H9 (cell line): ENCODE results near the gene CRIP2. TPM values are rescaled to one million over a fixed set of nuclear protein-coding genes. Genes with fewer than 3 reads are reported as not detected.

Experiments
- DNase-seq: peaks from one replicate; pipeline ENCODE4 v3.0.0-alpha.2; 2017
- H2AFZ ChIP-seq: one replicate; pipeline ENCODE4 v1.6.1; 2013; ENCODE audit warnings: mild to moderate bottlenecking, low read length, control low read depth, moderate library complexity
- H2AK5ac ChIP-seq: 2 replicates; pipeline ENCODE4 v1.6.1; 2013; ENCODE audit warnings: low read length, control low read depth, mixed read lengths; ENCODE audit not compliant: insufficient read length
- H2BK120ac ChIP-seq: one replicate; pipeline ENCODE4 v1.6.1; 2013; ENCODE audit warnings: low read depth, mild to moderate bottlenecking, low read length, control low read depth, inconsistent platforms; ENCODE audit not compliant: poor library complexity, severe bottlenecking
- H2BK12ac ChIP-seq: 2 replicates; pipeline ENCODE4 v1.6.1; 2013; ENCODE audit warnings: low read length, control low read depth, mixed read lengths, low read depth; ENCODE audit not compliant: insufficient read length
- H2BK15ac ChIP-seq: 2 replicates; pipeline ENCODE4 v1.6.1; 2013; ENCODE audit warnings: low read depth, low read length, control low read depth
- H2BK20ac ChIP-seq: one replicate; pipeline ENCODE4 v1.6.1; 2013; ENCODE audit warnings: low read depth, mild to moderate bottlenecking, low read length, control low read depth, inconsistent platforms; ENCODE audit not compliant: poor library complexity, severe bottlenecking
- H2BK5ac ChIP-seq: 2 replicates; pipeline ENCODE4 v1.6.1; 2013; ENCODE audit warnings: low read length, control low read depth, mixed read lengths; ENCODE audit not compliant: insufficient read length
- H3K14ac ChIP-seq: 2 replicates; pipeline ENCODE4 v1.6.1; 2013; ENCODE audit warnings: low read length, control low read depth; ENCODE audit not compliant: insufficient read depth
- H3K18ac ChIP-seq: 2 replicates; pipeline ENCODE4 v1.6.1; 2013; ENCODE audit warnings: low read depth, mild to moderate bottlenecking, mixed read lengths, low read length, control low read depth; ENCODE audit not compliant: insufficient read length
- H3K23ac ChIP-seq: 2 replicates; pipeline ENCODE4 v1.6.1; 2013; ENCODE audit warnings: low read length, control low read depth, mixed read lengths, low read depth; ENCODE audit not compliant: insufficient read length
- H3K23me2 ChIP-seq: 2 replicates; pipeline ENCODE4 v1.6.1; 2013; ENCODE audit warnings: low read depth, mild to moderate bottlenecking, mixed read lengths, low read length, control low read depth; ENCODE audit not compliant: insufficient read length, poor library complexity, severe bottlenecking
- H3K27ac ChIP-seq: 2 replicates; pipeline ENCODE4 v1.5.1; 2013; ENCODE audit warnings: low read length, control low read depth, mixed read lengths, low read depth; ENCODE audit not compliant: insufficient read length
- H3K27me3 ChIP-seq: 2 replicates; pipeline ENCODE4 v1.6.1; 2013; ENCODE audit warnings: low read length, control low read depth, inconsistent platforms; ENCODE audit not compliant: insufficient read depth
- H3K4ac ChIP-seq: 2 replicates; pipeline ENCODE4 v1.6.1; 2013; ENCODE audit warnings: low read depth, mild to moderate bottlenecking, control low read depth, inconsistent platforms, low read length, moderate library complexity
- H3K4me1 ChIP-seq: 2 replicates; pipeline ENCODE4 v1.6.1; 2013; ENCODE audit warnings: low read length, control low read depth, inconsistent platforms; ENCODE audit not compliant: insufficient read depth
- H3K4me2 ChIP-seq: 2 replicates; pipeline ENCODE4 v1.6.1; 2013; ENCODE audit warnings: low read length, control low read depth, mixed read lengths; ENCODE audit not compliant: insufficient read length, insufficient read depth
- H3K56ac ChIP-seq: 2 replicates; pipeline ENCODE4 v1.6.1; 2013; ENCODE audit warnings: low read depth, mild to moderate bottlenecking, mixed read lengths, low read length, control low read depth; ENCODE audit not compliant: insufficient read length
- H3K79me1 ChIP-seq: 2 replicates; pipeline ENCODE4 v1.6.1; 2013; ENCODE audit warnings: low read depth, mild to moderate bottlenecking, moderate library complexity, low read length, control low read depth, inconsistent platforms; ENCODE audit not compliant: insufficient read depth, poor library complexity, severe bottlenecking
- H3K79me2 ChIP-seq: 2 replicates; pipeline ENCODE4 v1.6.1; 2013; ENCODE audit warnings: low read length, control low read depth, inconsistent platforms; ENCODE audit not compliant: insufficient read depth
- H3K9ac ChIP-seq: 2 replicates; pipeline ENCODE4 v1.6.1; 2013; ENCODE audit warnings: low read length, control low read depth, mixed read lengths; ENCODE audit not compliant: insufficient read length; ENCODE audit errors: extremely low read depth
- H3K9me3 ChIP-seq: one replicate; pipeline ENCODE4 v1.6.1; 2013; ENCODE audit warnings: low read depth, low read length, inconsistent platforms; ENCODE audit not compliant: control insufficient read depth
- H3T11ph ChIP-seq: one replicate; pipeline ENCODE4 v1.6.1; 2013; ENCODE audit warnings: mild to moderate bottlenecking, low read length, control low read depth, inconsistent platforms
- H4K20me1 ChIP-seq: one replicate; pipeline ENCODE4 v1.6.1; 2013; ENCODE audit not compliant: control insufficient read depth, insufficient read length, insufficient read depth
- H4K5ac ChIP-seq: 2 replicates; pipeline ENCODE4 v1.6.1; 2013; ENCODE audit warnings: low read depth, mild to moderate bottlenecking, mixed read lengths, low read length, control low read depth; ENCODE audit not compliant: insufficient read length
- H4K8ac ChIP-seq: replicated peaks from 2 replicates; pipeline ENCODE4 v1.6.1; 2013; ENCODE audit warnings: low read length, control low read depth, mixed read lengths, low read depth; ENCODE audit not compliant: insufficient read length
- H4K91ac ChIP-seq: 2 replicates; pipeline ENCODE4 v1.6.1; 2013; ENCODE audit warnings: low read depth, mild to moderate bottlenecking, moderate library complexity, mixed read lengths, low read length, control low read depth; ENCODE audit not compliant: insufficient read length
- H3K27ac Mint-ChIP-seq, 3 experiments: 2 replicates in 2 of 3; 3 replicates in 1 of 3; pipeline ENCODE4 v1.8.0; 2020 to 2021; ENCODE audit warnings: mixed read lengths in 3 of 3, mild to moderate bottlenecking in 1 of 3, moderate library complexity in 1 of 3
- H3K27me3 Mint-ChIP-seq: 2 replicates; pipeline ENCODE4 v1.8.0; 2021; ENCODE audit warnings: low read depth, mild to moderate bottlenecking, moderate library complexity, mixed read lengths
- H3K36me3 Mint-ChIP-seq, 3 experiments: 2 replicates in 2 of 3; 3 replicates in 1 of 3; pipeline ENCODE4 v1.8.0; 2020 to 2021; ENCODE audit warnings: low read depth in 3 of 3, mixed read lengths in 3 of 3; ENCODE audit not compliant: insufficient read depth in 1 of 3
- H3K4me1 Mint-ChIP-seq, 2 experiments: 2 replicates each; pipeline ENCODE4 v1.8.0; 2020; ENCODE audit warnings: mixed read lengths in 2 of 2
- H3K4me3 Mint-ChIP-seq, 2 experiments: 2 replicates in 1 of 2; 3 replicates in 1 of 2; pipeline ENCODE4 v1.8.0; 2020 to 2021; ENCODE audit warnings: mild to moderate bottlenecking in 2 of 2, mixed read lengths in 2 of 2, moderate library complexity in 1 of 2
- H3K9me3 Mint-ChIP-seq, 2 experiments: 2 replicates in 1 of 2; 3 replicates in 1 of 2; pipeline ENCODE4 v1.8.0; 2020; ENCODE audit warnings: mild to moderate bottlenecking in 2 of 2, mixed read lengths in 2 of 2, moderate library complexity in 1 of 2
- WGBS: extraction: QIAGEN DNeasy Blood & Tissue Kit; methylation state at CpG from one replicate; pipeline ENCODE4 v1.1.7; 2013; ENCODE audit warnings: missing lambda C conversion rate, low lambda C conversion rate, mixed read lengths; ENCODE audit not compliant: insufficient read length; ENCODE audit errors: extremely low coverage; 5-methylcytosine and 5-hydroxymethylcytosine counted together
- total RNA-seq: library from RNA; stranded (reverse); gene quantifications from 2 replicates; pipeline ENCODE4 v1.2.1, GENCODE V29; 2021
- TF ChIP-seq, protein P1 (sequence below): fragments of 200-600 bp; sonication (generic); conservative IDR thresholded peaks from 3 replicates; pipeline ENCODE4 v1.8.0; 2021; ENCODE audit warnings: antibody characterized with exemption, mild to moderate bottlenecking

The CRIP2 gene
- total RNA-seq, 1 experiment from 2014 or later = 5.7 TPM

DNA sequence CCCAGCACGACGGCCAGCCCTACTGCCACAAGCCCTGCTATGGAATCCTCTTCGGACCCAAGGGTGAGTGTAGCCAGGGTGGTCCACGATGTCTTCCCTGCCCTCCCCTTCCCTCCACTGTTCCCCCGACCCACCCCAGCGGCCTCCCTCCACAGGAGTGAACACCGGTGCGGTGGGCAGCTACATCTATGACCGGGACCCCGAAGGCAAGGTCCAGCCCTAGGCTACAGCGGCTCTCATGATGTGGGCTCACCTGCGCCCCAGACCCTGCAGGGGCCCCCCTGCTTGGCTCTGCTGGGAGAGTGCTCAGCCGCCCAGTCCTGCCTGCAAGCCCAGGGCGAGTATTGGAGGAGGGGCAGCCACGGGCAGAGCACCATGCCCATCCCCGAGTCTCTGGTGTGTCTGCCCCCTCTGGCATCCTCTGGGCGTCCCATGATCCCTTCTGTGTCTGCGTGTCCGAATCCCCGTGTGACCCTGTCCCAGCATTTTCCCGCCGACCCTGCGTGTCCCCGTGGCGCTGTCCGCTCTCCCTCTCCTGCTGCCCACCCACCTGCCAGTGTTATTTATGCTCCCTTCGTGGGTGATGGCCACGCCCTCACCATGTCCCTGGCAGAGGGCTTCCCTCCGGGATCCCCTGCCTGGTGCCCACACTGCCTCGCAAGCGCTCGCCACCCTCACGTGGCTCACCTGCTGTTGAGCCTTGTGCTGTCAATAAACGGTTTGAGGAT, 5.0 kb downstream of the CRIP2 start:
- no peak overlapping the region for H3K27ac ChIP-seq
- Mint-ChIP-seq H3K27ac (no peak overlapping the region; a peak in 1 of 7 replicates), H3K4me1 (peaks cover 11 to 36% of the 10 kb centered on the region in 2 experiments), H3K4me3 (peak overlapping the region in 1 of 2 experiments; percentile 70; a peak in 4 of 5 replicates), H3K9me3 (peaks cover 0 to 3% of the 10 kb centered on the region in 2 experiments; a peak in 1 of 5 replicates), H3K36me3 (no peaks in the 10 kb centered on the region), H3K27me3 (peaks cover 81% of the 10 kb centered on the region)
- H3K4me1 ChIP-seq = no peaks in the 10 kb centered on the region; the same call in 1 of the 2 replicates
- no peak overlapping the region for H2BK20ac ChIP-seq
- peaks cover 12% of the 10 kb centered on the region for H3K23me2 ChIP-seq
- no peak overlapping the region for H3K56ac ChIP-seq
- H4K8ac ChIP-seq = no peak overlapping the region
- no peak overlapping the region for H2BK120ac ChIP-seq
- no peak overlapping the region for H3K14ac ChIP-seq
- H2AFZ ChIP-seq = no peak overlapping the region
- no peak overlapping the region for H3K9ac ChIP-seq
- no peak overlapping the region for H4K91ac ChIP-seq
- no peaks in the 10 kb centered on the region for H4K20me1 ChIP-seq
- H3K79me2 ChIP-seq = no peaks in the 10 kb centered on the region
- WGBS = no CpG with 5 or more reads among the region's 34 CpGs
- no peak overlapping the region for H3K4ac ChIP-seq
- TF ChIP-seq, protein P1, sequence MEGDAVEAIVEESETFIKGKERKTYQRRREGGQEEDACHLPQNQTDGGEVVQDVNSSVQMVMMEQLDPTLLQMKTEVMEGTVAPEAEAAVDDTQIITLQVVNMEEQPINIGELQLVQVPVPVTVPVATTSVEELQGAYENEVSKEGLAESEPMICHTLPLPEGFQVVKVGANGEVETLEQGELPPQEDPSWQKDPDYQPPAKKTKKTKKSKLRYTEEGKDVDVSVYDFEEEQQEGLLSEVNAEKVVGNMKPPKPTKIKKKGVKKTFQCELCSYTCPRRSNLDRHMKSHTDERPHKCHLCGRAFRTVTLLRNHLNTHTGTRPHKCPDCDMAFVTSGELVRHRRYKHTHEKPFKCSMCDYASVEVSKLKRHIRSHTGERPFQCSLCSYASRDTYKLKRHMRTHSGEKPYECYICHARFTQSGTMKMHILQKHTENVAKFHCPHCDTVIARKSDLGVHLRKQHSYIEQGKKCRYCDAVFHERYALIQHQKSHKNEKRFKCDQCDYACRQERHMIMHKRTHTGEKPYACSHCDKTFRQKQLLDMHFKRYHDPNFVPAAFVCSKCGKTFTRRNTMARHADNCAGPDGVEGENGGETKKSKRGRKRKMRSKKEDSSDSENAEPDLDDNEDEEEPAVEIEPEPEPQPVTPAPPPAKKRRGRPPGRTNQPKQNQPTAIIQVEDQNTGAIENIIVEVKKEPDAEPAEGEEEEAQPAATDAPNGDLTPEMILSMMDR = no peak
- H3K27me3 ChIP-seq = peaks cover 36% of the 10 kb centered on the region
- DNase-seq = no peak
- H4K5ac ChIP-seq = no peak overlapping the region
- H3K4me2 ChIP-seq = peak overlapping the region; percentile 32
- no peak overlapping the region for H2BK15ac ChIP-seq
- H3K79me1 ChIP-seq = no peaks in the 10 kb centered on the region
- H2BK5ac ChIP-seq = no peak overlapping the region
- peak overlapping the region; percentile 74 for H3K18ac ChIP-seq
- no peak overlapping the region for H2BK12ac ChIP-seq
- H3K23ac ChIP-seq = no peak overlapping the region
- no peak overlapping the region for H2AK5ac ChIP-seq
- no peak overlapping the region for H3T11ph ChIP-seq
- H3K9me3 ChIP-seq = no peaks in the 10 kb centered on the region
